ENCODE data around the gene SPTBN4. TPM values are rescaled to one million over a fixed set of nuclear protein-coding genes. Genes with fewer than 3 reads are reported as not detected.
A peak's percentile ranks its signal among the peaks of the same experiment; 100 is the strongest.
"Not testable (repeated sequence)": the region's sequence is repeated elsewhere in the genome, so short reads cannot be mapped to it uniquely, and the experiment has no call there.

Gene SPTBN4
- total RNA-seq, 1 donor from 2014 or later: 1.5 TPM

DNA sequence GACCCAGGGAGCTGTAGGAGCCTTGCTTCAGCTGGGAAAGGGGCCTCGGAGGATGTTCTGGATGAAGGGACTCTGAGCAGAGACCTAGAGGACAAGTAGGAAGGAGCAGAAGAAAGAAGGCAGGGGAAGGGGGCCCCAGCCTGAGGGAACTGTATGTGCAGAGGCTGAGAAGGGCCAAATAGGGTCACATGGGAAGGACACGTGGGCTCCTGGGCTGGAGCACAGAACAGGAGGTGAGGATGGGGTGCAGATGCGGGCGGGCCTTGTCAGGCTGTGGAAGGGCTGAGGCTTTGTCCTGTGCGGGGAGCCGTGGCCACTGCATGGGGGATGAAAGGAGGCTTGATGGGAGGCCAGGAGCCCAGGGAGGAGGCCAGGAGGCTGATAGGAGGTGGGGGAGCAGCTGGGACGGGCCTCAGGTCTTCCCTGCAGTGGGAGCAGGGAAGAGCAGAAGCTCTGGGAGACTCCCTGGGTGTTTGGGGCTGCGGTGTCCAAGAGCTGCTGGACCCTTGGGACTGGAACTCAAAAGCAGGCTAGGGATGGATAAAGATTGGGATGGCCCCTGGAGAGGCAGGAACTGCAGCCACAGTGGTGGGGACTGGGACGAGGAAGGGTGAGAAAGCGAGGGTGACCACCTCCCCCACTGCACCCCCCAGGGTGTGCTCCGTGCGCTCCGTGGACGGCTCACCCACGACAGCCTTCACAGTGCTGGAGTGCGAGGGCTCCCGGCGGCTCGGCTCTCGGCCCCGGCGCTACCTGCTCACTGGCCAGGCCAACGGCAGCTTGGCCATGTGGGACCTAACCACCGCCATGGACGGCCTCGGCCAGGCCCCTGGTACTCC lies 123.0 kb downstream of the SPTBN4 start:
- Histone ChIP-seq H3K36me3 (peaks cover 24% of the 10 kb centered on the region), H3K9me3 (no peaks in the 10 kb centered on the region), H3K27ac (no peak overlapping the region), H3K4me1 (no peaks in the 10 kb centered on the region), H3K4me3 (no peak overlapping the region), H3K27me3 (no peaks in the 10 kb centered on the region)
- no peak for DNase-seq
- intact Hi-C loops (cut with DNase I): no loop called here
- TF ChIP-seq, protein P1, sequence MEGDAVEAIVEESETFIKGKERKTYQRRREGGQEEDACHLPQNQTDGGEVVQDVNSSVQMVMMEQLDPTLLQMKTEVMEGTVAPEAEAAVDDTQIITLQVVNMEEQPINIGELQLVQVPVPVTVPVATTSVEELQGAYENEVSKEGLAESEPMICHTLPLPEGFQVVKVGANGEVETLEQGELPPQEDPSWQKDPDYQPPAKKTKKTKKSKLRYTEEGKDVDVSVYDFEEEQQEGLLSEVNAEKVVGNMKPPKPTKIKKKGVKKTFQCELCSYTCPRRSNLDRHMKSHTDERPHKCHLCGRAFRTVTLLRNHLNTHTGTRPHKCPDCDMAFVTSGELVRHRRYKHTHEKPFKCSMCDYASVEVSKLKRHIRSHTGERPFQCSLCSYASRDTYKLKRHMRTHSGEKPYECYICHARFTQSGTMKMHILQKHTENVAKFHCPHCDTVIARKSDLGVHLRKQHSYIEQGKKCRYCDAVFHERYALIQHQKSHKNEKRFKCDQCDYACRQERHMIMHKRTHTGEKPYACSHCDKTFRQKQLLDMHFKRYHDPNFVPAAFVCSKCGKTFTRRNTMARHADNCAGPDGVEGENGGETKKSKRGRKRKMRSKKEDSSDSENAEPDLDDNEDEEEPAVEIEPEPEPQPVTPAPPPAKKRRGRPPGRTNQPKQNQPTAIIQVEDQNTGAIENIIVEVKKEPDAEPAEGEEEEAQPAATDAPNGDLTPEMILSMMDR (IDR thresholded peaks at IDR 0.05): no peak
- ATAC-seq: no peak

- H3K36me3 ChIP-seq: peaks cover 16% of the 10 kb centered on the region
- no peak overlapping the region for H3K4me3 ChIP-seq
- no peaks in the 10 kb centered on the region for H3K4me1 ChIP-seq
- no peaks in the 10 kb centered on the region for H3K27me3 ChIP-seq
- no peak for DNase-seq
- TF ChIP-seq, protein P1 (IDR thresholded peaks at IDR 0.05): no peak
- no peak for ATAC-seq
- no peak overlapping the region for H3K27ac ChIP-seq
- intact Hi-C loops (cut with DNase I): no loop called here
- no peaks in the 10 kb centered on the region for H3K9me3 ChIP-seq
Measured at GRCh38 chr19:40590464-40591265, 123.9 kb downstream of the SPTBN4 start.

DNA sequence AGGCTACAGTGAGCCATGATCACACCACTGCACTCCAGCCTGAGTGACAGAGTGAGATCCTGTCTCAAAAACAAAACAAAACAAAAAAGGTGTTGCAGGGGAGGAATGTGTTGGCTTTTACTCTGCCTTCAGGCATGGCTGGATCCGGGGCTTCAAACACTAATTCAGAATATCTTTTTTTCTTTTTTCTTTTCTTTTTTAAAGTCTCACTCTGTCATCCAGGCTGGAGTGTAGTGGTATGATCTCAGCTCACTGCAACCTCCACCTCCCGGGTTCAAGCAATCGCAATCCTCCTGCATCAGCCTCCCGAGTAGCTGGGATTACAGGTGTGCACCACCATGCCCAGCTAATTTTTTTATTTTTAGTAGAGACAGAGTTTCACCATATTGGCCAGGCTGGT lies 124.9 kb downstream of the SPTBN4 start:
- H3K9me3 ChIP-seq; intact Hi-C loops (cut with DNase I); H3K4me3 ChIP-seq; H3K4me1 ChIP-seq; H3K27ac ChIP-seq; DNase-seq; H3K27me3 ChIP-seq; ATAC-seq: not testable (repeated sequence)
- peaks cover 12% of the 10 kb centered on the region for H3K36me3 ChIP-seq

- peaks cover 12% of the 10 kb centered on the region for H3K36me3 ChIP-seq
- TF ChIP-seq, protein P1 (IDR thresholded peaks at IDR 0.05): no peak
- no peaks in the 10 kb centered on the region for H3K9me3 ChIP-seq
- ATAC-seq (peak; percentile 57), DNase-seq (no peak)
- peaks cover 12% of the 10 kb centered on the region for H3K27me3 ChIP-seq
- H3K27ac ChIP-seq: no peak overlapping the region
- intact Hi-C loops (cut with DNase I): no loop called here
- peaks cover 8% of the 10 kb centered on the region for H3K4me1 ChIP-seq
- no peak overlapping the region for H3K4me3 ChIP-seq
Measured at GRCh38 chr19:40592170-40592569, 125.4 kb downstream of the SPTBN4 start.

- no peaks in the 10 kb centered on the region for H3K9me3 ChIP-seq
- no peak overlapping the region for H3K27ac ChIP-seq
- TF ChIP-seq, protein P1 (IDR thresholded peaks at IDR 0.05): no peak
- ATAC-seq (no peak), DNase-seq (no peak)
- no peak overlapping the region for H3K4me3 ChIP-seq
- H3K36me3 ChIP-seq: no peaks in the 10 kb centered on the region
- H3K27me3 ChIP-seq: peaks cover 30% of the 10 kb centered on the region
- peaks cover 22% of the 10 kb centered on the region for H3K4me1 ChIP-seq
- intact Hi-C loops (cut with DNase I): no loop called here
Measured at GRCh38 chr19:40594255-40594654, 127.5 kb downstream of the SPTBN4 start.

DNA sequence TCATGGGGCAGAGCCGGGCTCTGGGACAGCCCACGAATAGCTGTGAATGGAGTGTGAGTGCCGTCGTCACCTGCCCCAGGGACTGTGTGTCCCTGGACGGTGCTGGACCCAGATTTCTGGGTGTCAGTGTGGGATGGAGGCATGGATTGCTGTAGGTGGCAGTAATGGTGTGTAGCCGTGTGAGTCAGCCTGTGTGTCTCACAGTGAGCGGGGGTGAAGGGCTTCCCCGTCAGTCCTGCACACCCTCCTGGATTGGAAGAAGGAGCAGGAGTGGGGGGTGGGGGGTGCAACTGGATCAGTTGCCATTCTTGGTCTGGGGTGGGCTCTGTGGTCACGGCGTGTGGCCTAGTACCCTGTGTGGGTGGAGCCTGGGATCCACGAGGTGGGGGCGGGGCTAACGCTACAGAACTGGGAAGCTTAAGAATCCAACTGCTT lies 127.9 kb downstream of the SPTBN4 start:
- no peak for ATAC-seq
- H3K4me1 ChIP-seq: peaks cover 24% of the 10 kb centered on the region
- no peak overlapping the region for H3K4me3 ChIP-seq
- peaks cover 31% of the 10 kb centered on the region for H3K27me3 ChIP-seq
- H3K9me3 ChIP-seq: no peaks in the 10 kb centered on the region
- TF ChIP-seq, protein P1 (IDR thresholded peaks at IDR 0.05): no peak
- H3K36me3 ChIP-seq: no peaks in the 10 kb centered on the region
- no peak overlapping the region for H3K27ac ChIP-seq
- intact Hi-C loops (cut with DNase I): loop anchor here (5.0 kb wide), 1 partner anchor 67 kb away; no protein-coding TSS in a partner anchor
- no peak for DNase-seq
